HFFc6 (cell line): ENCODE measurements around the gene SEMA4C. TPM values are rescaled to one million over a fixed set of nuclear protein-coding genes. Genes with fewer than 3 reads are reported as not detected.

Source experiments
- DNase-seq: peaks from one replicate; pipeline ENCODE4 v3.0.0-alpha.2; 2018
- H3K27ac Mint-ChIP-seq: 2 replicates; pipeline ENCODE4 v1.8.0; 2020; ENCODE audit warnings: mild to moderate bottlenecking, mixed read lengths
- H3K27me3 Mint-ChIP-seq: 2 replicates; pipeline ENCODE4 v1.8.0; 2021; ENCODE audit warnings: mild to moderate bottlenecking, moderate library complexity, mixed read lengths; ENCODE audit not compliant: insufficient read depth
- H3K36me3 Mint-ChIP-seq: 2 replicates; pipeline ENCODE4 v1.8.0; 2021; ENCODE audit warnings: low read depth, mixed read lengths
- H3K4me1 Mint-ChIP-seq: 2 replicates; pipeline ENCODE4 v1.8.0; 2020; ENCODE audit warnings: low read depth, mixed read lengths
- H3K4me3 Mint-ChIP-seq: 2 replicates; pipeline ENCODE4 v1.8.0; 2020; ENCODE audit warnings: mild to moderate bottlenecking, moderate library complexity, mixed read lengths
- H3K9me3 Mint-ChIP-seq: 2 replicates; pipeline ENCODE4 v1.8.0; 2020; ENCODE audit warnings: mild to moderate bottlenecking, mixed read lengths
- CTCF ChIP-seq: fragments of 200-600 bp; sonication (generic); IDR thresholded peaks from 2 replicates; pipeline ENCODE4 v1.5.0; 2021; ENCODE audit warnings: antibody characterized with exemption, mild to moderate bottlenecking
- total RNA-seq, 6 experiments: library from RNA; stranded (reverse); fragmentation: NEBNext Ultra II Directional; extraction: Animal tissue kit (Norgen Biotek cat#: 25700); gene quantifications; 2 replicates in 1 of 6; 3 replicates in 5 of 6; pipeline ENCODE4 v1.2.3, GENCODE V29; 2021

SEMA4C gene
- total RNA-seq, 6 experiments from 2014 or later: 11.6 to 13.7 (median 12.7) TPM

- DNase-seq: no peak
- no peak overlapping the region for H3K27ac Mint-ChIP-seq
- H3K4me1 Mint-ChIP-seq: no peaks in the 10 kb centered on the region
- TF ChIP-seq CTCF: no peak
- no peak overlapping the region for H3K4me3 Mint-ChIP-seq
- H3K27me3 Mint-ChIP-seq: peaks cover 48% of the 10 kb centered on the region
- H3K9me3 Mint-ChIP-seq: peaks cover 37% of the 10 kb centered on the region
- peaks cover 23% of the 10 kb centered on the region; the same call in 1 of the 2 replicates for H3K36me3 Mint-ChIP-seq
Measured at GRCh38 chr2:96916156-96916630, 46.3 kb upstream of the SEMA4C start.

GRCh38 chr2:96914332-96914731 is 44.5 kb upstream of the SEMA4C start:
- H3K27ac Mint-ChIP-seq: no peak overlapping the region
- H3K4me1 Mint-ChIP-seq: no peaks in the 10 kb centered on the region
- no peak overlapping the region for H3K4me3 Mint-ChIP-seq
- no peak for DNase-seq
- H3K9me3 Mint-ChIP-seq: peaks cover 37% of the 10 kb centered on the region
- H3K36me3 Mint-ChIP-seq: peaks cover 23% of the 10 kb centered on the region; the same call in 1 of the 2 replicates
- no peak for TF ChIP-seq CTCF
- H3K27me3 Mint-ChIP-seq: peaks cover 51% of the 10 kb centered on the region

- no peak overlapping the region for H3K27ac Mint-ChIP-seq
- no peak overlapping the region for H3K4me3 Mint-ChIP-seq
- H3K4me1 Mint-ChIP-seq: no peaks in the 10 kb centered on the region
- H3K27me3 Mint-ChIP-seq: peaks cover 44% of the 10 kb centered on the region
- DNase-seq: no peak
- peaks cover 33% of the 10 kb centered on the region for H3K9me3 Mint-ChIP-seq
- H3K36me3 Mint-ChIP-seq: peaks cover 23% of the 10 kb centered on the region; the same call in 1 of the 2 replicates
- no peak for TF ChIP-seq CTCF
Measured at GRCh38 chr2:96913398-96914202, 43.7 kb upstream of the SEMA4C start.

- no peak overlapping the region for H3K4me3 Mint-ChIP-seq
Measured at GRCh38 chr2:96913117-96913397, 43.2 kb upstream of the SEMA4C start.

GRCh38 chr2:96912346-96913116 is 42.7 kb upstream of the SEMA4C start:
- no peak for TF ChIP-seq CTCF
- H3K9me3 Mint-ChIP-seq: peaks cover 23% of the 10 kb centered on the region
- H3K27me3 Mint-ChIP-seq: peaks cover 38% of the 10 kb centered on the region
- H3K27ac Mint-ChIP-seq: no peak overlapping the region
- no peak overlapping the region for H3K4me3 Mint-ChIP-seq
- H3K4me1 Mint-ChIP-seq: no peaks in the 10 kb centered on the region
- H3K36me3 Mint-ChIP-seq: peaks cover 21% of the 10 kb centered on the region; the same call in 1 of the 2 replicates
- DNase-seq: no peak

More at GRCh38 chr2:96913117-96913397, 43.2 kb upstream of the SEMA4C start:
- peaks cover 23% of the 10 kb centered on the region; the same call in 1 of the 2 replicates for H3K36me3 Mint-ChIP-seq
- H3K4me1 Mint-ChIP-seq: no peaks in the 10 kb centered on the region
- no peak for TF ChIP-seq CTCF
- H3K27me3 Mint-ChIP-seq: peaks cover 42% of the 10 kb centered on the region
- peaks cover 28% of the 10 kb centered on the region for H3K9me3 Mint-ChIP-seq
- H3K27ac Mint-ChIP-seq: no peak overlapping the region
- no peak for DNase-seq
